Gastroesophageal sphincter (tissue), 4 donors: ENCODE results near the gene GLCCI1. TPM values are rescaled to one million over a fixed set of nuclear protein-coding genes. Genes with fewer than 3 reads are reported as not detected.

Experiments used
- ATAC-seq: fragments of 150-250 bp; one replicate; pipeline ENCODE4 v1.9.1; 2016; ENCODE audit warnings: mild to moderate bottlenecking, moderate library complexity
- H3K27ac ChIP-seq, 4 donors: fragments of 200-600 bp; sonication (generic) in 3 of 4; 1 replicate in 3 of 4; 2 replicates in 1 of 4; pipeline ENCODE4 v1.5.1; 2016 to 2019
- H3K27me3 ChIP-seq: fragments of 200-600 bp; sonication (generic); one replicate; pipeline ENCODE4 v1.5.1; 2019
- H3K36me3 ChIP-seq, 2 donors: fragments of 200-600 bp; sonication (generic); one replicate each; pipeline ENCODE4 v1.5.1; 2019; ENCODE audit warnings: control low read depth in 1 of 2
- H3K4me1 ChIP-seq, 3 donors: fragments of 200-600 bp; sonication (generic); 1 replicate in 2 of 3; 2 replicates in 1 of 3; pipeline ENCODE4 v1.5.1; 2016 to 2019; ENCODE audit warnings: control low read depth in 2 of 3
- H3K4me3 ChIP-seq, 2 donors: fragments of 200-600 bp; sonication (generic); one replicate each; pipeline ENCODE4 v1.5.1; 2019; ENCODE audit warnings: mild to moderate bottlenecking in 1 of 2, moderate library complexity in 1 of 2
- H3K9me3 ChIP-seq, 3 donors: fragments of 200-600 bp; sonication (generic); one replicate each; pipeline ENCODE4 v1.5.1; 2017 to 2019; ENCODE audit warnings: control low read depth in 2 of 3
- EP300 ChIP-seq: sonication (generic); formaldehyde crosslinking; IDR thresholded peaks from one replicate; pipeline ENCODE4 v1.6.1; 2017; ENCODE audit warnings: antibody characterized with exemption, mild to moderate bottlenecking
- POLR2A ChIP-seq, 2 donors: fragments of 450-650 bp; IDR thresholded peaks; one replicate each; pipeline ENCODE4 v1.6.1; 2017; ENCODE audit warnings: antibody characterized with exemption in 2 of 2, mild to moderate bottlenecking in 2 of 2, moderate library complexity in 1 of 2
- POLR2AphosphoS5 ChIP-seq: sonication (generic); formaldehyde crosslinking; IDR thresholded peaks from one replicate; pipeline ENCODE4 v1.6.1; 2017; ENCODE audit warnings: antibody characterized with exemption
- WGBS, 2 donors: methylation state at CpG; one replicate each; pipeline ENCODE4 v1.1.5; 2018; ENCODE audit warnings: low coverage in 1 of 2; 5-methylcytosine and 5-hydroxymethylcytosine counted together
- total RNA-seq, 4 donors: library from RNA; depleted of rRNA; stranded (reverse); fragments of >200 nt; gene quantifications; one replicate each; pipeline ENCODE4 v1.1.0, GENCODE V29; 2016
- TF ChIP-seq, protein P1 (sequence below), 4 experiments: fragments of 200-600 bp in 2 of 4; fragments of 450-650 bp in 2 of 4; sonication (generic) in 1 of 4; IDR thresholded peaks; one replicate each; pipeline ENCODE4 v1.5.1; 2017 to 2019; ENCODE audit warnings: antibody characterized with exemption in 4 of 4, mild to moderate bottlenecking in 2 of 4, moderate library complexity in 2 of 4

The GLCCI1 gene
- total RNA-seq, 4 donors from 2014 or later: 2.8 to 16.7 (median 5.2) TPM

DNA sequence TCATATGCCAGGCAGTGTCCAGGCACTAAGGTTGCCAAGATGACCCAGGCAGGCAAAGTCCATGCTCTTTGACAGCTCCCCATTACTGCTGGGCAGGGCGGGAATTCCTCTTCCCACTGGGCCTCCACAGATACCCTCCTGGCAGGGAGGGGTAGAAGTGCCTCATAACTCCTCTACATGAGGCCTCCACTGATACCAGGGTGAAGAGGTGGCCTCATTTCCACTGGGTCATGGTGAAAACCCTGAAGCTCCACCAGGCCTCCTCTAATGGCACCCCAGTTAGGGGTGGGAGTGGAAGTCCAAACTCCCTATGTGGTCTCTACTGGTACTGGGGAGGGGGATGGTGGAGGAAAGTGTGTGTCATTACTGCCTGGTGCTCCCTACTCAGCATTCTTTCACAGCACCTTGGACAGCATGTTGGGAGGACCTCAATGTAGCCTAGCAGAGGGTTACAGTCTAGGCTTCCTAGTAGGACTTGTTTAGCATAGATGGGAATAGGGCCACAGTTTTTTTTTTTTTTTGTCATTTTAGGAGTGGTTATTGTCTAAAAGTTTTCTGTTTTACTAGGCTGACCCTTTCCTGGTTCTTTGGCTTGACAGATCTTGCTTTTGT is 34.6 kb upstream of the GLCCI1 start:
- Histone ChIP-seq H3K27ac (no peak overlapping the region), H3K27me3 (no peaks in the 10 kb centered on the region), H3K36me3 (no peaks in the 10 kb centered on the region), H3K9me3 (no peaks in the 10 kb centered on the region), H3K4me3 (no peak overlapping the region), H3K4me1 (no peaks in the 10 kb centered on the region)
- WGBS, 2 donors: no CpG with 5 or more reads among the region's 1 CpG
- ATAC-seq: no peak
- TF ChIP-seq POLR2A (IDR thresholded peaks at IDR 0.05): no peak
- TF ChIP-seq, protein P1, sequence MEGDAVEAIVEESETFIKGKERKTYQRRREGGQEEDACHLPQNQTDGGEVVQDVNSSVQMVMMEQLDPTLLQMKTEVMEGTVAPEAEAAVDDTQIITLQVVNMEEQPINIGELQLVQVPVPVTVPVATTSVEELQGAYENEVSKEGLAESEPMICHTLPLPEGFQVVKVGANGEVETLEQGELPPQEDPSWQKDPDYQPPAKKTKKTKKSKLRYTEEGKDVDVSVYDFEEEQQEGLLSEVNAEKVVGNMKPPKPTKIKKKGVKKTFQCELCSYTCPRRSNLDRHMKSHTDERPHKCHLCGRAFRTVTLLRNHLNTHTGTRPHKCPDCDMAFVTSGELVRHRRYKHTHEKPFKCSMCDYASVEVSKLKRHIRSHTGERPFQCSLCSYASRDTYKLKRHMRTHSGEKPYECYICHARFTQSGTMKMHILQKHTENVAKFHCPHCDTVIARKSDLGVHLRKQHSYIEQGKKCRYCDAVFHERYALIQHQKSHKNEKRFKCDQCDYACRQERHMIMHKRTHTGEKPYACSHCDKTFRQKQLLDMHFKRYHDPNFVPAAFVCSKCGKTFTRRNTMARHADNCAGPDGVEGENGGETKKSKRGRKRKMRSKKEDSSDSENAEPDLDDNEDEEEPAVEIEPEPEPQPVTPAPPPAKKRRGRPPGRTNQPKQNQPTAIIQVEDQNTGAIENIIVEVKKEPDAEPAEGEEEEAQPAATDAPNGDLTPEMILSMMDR (IDR thresholded peaks at IDR 0.05): no peak
- no peak for TF ChIP-seq POLR2AphosphoS5
- no peak for TF ChIP-seq EP300

DNA sequence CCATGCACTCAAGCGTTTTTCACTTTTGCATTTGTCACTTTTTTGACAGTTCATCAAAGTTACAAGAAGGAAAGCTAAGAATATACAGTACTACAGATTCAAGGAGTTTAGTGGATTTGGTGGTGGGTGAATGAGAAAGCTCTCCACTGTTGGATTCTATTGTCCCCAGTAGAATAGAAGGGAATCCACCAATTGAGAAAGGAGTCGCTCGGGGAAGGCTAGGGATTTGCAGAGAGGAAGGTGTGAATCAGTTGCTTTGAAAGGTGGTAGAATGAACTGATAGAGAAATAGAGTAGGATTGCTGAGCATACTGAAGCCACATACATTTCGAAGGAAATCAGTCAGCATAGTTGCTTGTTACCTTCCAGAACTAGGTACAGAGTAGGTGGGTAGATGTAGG is 33.7 kb upstream of the GLCCI1 start:
- no peak overlapping the region for H3K27ac ChIP-seq
- no peak for ATAC-seq
- WGBS, 2 donors: 77 to 86% methylated on average over 4 of the region's 4 CpGs
- H3K4me1 ChIP-seq: no peaks in the 10 kb centered on the region
- H3K27me3 ChIP-seq: no peaks in the 10 kb centered on the region
- no peaks in the 10 kb centered on the region for H3K36me3 ChIP-seq
- H3K4me3 ChIP-seq: no peak overlapping the region
- TF ChIP-seq, protein P1 (IDR thresholded peaks at IDR 0.05): no peak
- no peaks in the 10 kb centered on the region for H3K9me3 ChIP-seq

DNA sequence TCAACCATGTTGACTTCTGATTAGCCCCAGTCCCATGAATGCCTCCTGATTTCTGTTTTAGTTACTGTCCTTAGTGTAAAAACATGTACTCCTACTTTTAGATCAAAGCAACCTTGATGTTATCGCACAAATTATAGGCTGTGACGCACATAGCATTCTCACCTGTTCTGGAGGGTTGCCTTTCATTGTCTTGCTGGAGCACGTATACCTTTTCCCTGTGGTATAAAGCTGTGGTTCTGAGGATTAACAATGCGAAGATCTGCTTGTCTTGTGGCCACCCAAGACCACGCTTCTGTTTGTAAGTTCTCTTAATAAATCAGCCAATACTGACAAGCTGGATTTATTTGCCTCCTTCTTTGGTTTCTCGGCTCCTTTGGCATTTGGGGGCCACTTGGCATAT is 30.1 kb upstream of the GLCCI1 start:
- Histone ChIP-seq H3K27me3 (no peaks in the 10 kb centered on the region), H3K4me3 (no peak overlapping the region), H3K4me1 (no peaks in the 10 kb centered on the region), H3K9me3 (no peaks in the 10 kb centered on the region), H3K27ac (no peak overlapping the region), H3K36me3 (no peaks in the 10 kb centered on the region)
- WGBS, 2 donors: 77 to 92% methylated on average over 6 of the region's 6 CpGs
- no peak for ATAC-seq
- TF ChIP-seq, protein P1 (IDR thresholded peaks at IDR 0.05): no peak
- TF ChIP-seq POLR2AphosphoS5 (no peak), EP300 (no peak)

DNA sequence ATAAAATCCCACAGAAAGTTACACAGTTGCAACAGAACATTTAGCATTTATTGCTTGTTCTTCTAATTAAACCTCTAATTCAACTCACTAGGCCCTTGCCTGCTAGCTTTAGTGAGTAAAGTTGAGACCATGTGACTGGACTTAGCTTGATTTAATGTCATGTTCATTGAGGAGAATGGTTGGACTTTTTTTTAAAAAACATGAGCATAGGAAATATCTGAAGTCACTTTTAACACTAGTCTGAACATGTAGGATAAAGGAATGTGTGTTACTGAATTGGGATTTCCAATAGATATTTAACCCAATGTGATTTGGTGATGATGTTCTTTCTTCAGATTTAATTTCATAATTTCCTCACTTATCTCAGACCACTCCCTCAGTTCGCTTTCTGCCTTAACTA is 24.6 kb upstream of the GLCCI1 start:
- ATAC-seq: no peak
- no peaks in the 10 kb centered on the region for H3K27me3 ChIP-seq
- TF ChIP-seq, protein P1 (IDR thresholded peaks at IDR 0.05): no peak
- no peak for TF ChIP-seq EP300
- TF ChIP-seq POLR2A (IDR thresholded peaks at IDR 0.05): no peak
- WGBS, 2 donors: 79 to 100% methylated on average over 1 of the region's 1 CpG
- no peaks in the 10 kb centered on the region for H3K4me1 ChIP-seq
- no peak overlapping the region for H3K4me3 ChIP-seq
- no peaks in the 10 kb centered on the region for H3K9me3 ChIP-seq
- no peak overlapping the region for H3K27ac ChIP-seq
- no peaks in the 10 kb centered on the region for H3K36me3 ChIP-seq

DNA sequence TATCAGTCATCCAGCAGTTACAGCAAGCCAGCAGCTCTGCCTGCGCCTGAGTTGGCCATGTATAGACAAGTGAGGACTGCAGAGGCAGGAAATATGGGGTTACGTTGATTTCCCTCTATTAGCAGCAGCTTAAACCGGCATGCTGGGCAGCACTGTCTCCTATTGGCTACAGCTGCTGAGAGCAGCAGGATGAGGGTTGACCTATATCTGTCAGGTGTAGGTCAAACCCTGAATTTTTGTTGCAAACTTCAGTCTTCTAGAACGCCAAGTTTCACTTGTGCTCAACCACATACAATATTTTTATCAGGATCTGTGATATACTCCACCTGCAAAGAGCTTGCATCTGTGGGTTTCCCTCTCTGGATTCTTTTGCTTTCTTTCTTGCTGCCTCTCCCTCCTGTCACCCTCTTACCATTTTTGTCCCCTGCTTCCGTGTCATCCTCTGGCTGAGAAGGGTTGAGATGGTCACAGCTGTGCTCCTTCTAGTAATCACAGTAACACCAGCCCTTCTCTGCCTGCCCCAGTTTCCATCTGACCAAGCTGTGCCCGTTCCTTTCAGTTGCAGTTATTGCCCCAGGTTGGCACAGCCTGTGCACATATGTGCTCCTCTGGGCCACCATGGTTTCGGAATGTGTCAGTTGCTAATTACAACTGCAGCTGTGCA is 23.8 kb upstream of the GLCCI1 start:
- Histone ChIP-seq H3K4me1 (no peaks in the 10 kb centered on the region), H3K27ac (no peak overlapping the region), H3K36me3 (no peaks in the 10 kb centered on the region), H3K4me3 (no peak overlapping the region), H3K9me3 (no peaks in the 10 kb centered on the region), H3K27me3 (no peaks in the 10 kb centered on the region)
- WGBS, 2 donors: 51 to 57% methylated on average over 1 to 4 of the region's 7 CpGs
- no peak for TF ChIP-seq POLR2A (IDR thresholded peaks at IDR 0.05)
- TF ChIP-seq POLR2AphosphoS5: no peak
- TF ChIP-seq, protein P1 (IDR thresholded peaks at IDR 0.05): no peak
- no peak for TF ChIP-seq EP300
- no peak for ATAC-seq
